Stimulated activated CD4-positive, alpha-beta T cell treated with anti-CD3 and anti-CD28 coated beads, TNF-alpha, amount 100 ng/mL, for 48 hours (primary cell): ENCODE results near the gene ICA1.

Source experiments
- DNase-seq, 3 donors: peaks; one replicate each; pipeline ENCODE4 v3.0.0-alpha.2; 2020; ENCODE audit warnings: low read depth in 3 of 3

The ICA1 gene

DNA sequence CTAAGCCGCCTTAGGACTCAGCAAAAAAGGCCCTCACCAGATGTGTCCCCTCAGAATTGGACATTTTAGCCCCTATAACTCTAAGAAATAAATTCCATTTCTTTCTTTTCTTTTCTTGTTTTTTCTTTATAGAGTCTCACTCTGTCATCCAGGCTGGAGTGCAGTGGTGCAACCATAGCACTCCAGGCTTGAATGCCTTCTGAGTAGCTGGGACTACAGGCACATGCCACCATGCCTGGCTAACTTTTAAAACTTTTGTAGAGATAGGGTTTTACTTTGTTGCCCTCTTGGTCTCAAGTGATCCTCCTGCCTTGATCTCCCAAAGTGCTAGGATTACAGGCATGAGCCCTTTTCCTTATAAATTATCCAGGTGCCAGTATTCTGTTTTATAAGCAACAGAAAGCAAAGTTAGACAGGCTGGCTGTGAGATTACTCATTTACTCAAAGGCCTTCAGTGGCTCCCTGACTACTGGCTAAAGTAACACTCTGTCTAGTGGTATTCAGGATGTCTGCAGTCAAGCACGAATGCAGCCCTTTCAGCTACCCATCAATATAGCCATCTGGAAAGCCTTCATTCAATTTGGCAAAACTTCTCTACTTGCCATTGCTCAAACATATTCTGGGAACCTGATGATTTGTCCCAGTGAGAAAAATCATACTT, 128.6 kb downstream of the ICA1 start:
- no peak for DNase-seq

DNA sequence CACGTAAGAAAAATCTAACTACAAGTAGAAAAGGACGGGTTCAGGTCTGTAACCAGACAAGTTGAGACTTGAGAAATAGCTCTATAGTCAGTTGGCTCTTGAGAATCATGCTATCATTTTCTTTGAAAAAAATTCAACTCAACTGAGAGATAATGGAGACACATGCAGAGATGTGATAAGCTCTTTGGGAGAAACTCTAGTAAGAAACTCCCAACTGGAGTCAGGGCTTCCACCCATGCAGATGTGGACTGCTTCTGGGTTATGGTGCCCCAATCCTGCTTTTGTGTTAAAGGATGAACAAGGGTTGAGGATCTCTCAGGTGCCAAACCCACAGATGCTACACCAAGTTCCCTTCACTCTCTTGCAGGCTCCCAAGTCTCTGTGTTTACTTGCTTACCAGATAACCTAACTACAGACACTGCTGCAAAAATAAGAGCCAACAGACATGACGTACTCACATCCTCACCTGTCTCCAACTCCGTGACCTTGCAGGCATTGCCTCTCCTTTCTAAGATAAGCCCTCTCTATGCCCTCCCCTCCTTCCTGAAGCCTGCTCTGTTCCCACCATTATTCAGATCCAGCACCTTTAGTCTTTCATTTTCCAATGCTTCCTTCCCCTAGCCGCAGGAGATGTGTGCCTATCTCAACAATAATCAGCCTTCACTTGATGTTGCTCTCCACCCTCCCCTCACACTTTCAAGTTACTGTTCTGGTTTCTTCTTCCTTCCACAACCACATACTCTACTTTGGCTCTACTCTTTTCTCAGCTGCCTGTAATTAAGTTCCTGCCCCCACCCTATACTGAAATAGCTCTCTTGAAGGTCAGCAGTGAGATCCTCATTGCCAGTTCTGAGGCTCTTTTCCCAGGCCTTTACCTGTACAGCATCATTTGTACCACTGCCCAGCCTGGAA, 130.0 kb downstream of the ICA1 start:
- DNase-seq, result no peak

DNA sequence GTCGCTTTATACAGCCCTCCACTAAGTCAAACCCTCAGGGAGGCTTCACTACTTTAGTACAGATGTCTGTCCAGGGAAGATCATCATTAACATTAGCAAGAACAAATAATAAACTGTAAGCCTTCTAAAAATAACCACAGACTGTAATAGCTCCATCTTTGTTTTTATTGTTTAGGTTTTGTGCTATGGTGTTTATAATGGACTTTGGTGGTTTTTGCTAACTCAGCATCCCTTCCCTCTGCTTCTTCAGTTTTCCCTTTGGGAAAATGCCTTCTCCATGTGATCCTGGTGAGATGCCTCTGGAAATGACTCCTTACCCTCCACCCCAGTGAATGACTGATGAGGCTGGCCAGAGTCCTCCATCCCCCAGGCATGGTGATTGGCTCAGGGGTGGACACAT, 131.3 kb downstream of the ICA1 start:
- DNase-seq, result no peak

DNA sequence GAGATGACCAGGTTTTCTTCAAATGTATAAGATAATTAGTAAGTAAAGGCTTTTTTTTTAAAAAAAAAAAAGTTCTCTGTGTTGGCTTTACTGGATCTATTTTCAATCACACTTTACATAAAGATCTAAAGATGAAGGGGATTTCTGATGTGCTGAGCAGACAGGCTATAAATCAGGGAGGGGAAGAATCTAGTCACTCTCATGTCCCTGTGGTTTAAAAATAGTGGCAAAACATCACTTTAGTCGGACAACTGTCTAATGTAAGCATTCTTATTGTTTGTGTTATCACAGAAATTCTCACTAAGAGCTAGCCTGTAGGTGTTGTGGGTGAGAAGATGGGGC, 132.7 kb downstream of the ICA1 start:
- no peak for DNase-seq

DNA sequence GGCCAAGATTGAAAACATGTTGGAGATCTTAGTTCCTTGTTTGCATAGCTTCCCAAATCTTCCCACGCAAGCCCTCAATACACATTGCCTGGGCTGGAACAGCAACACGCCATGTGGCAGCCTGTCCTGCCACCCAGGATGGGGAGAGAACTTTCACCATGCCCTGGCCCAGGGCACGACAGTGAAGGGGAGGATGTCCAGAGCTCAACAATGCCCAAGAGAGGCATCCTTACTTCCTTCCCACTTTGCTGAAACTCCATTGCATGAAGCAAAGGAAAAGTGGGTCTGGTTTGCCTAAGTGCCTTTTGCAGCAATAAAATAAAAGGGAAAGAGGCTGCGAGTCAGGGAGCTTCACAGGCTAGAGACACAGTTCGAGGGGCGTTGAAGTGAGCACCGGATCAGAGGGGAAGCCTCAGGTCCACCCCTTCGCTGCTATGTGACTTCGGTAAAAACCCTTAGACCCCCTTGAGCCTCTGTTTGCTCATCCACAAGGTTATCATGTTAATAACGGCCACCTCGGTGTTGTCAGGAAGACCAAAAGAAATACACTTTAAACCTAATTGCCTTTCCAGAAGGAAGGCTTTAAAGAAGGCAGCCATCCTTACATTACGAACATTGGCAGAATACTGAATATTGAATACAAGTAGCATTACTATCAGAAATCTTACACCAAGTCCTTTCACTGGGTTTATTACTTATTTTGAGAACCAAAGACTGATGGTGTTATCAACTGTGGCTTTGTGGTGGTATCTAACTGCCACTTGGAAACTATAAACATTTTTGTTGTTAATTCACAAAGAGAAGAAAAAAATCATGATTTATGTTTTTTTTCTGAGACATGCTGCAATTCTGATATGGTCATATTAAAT, 133.3 kb downstream of the ICA1 start:
- no peak for DNase-seq

DNA sequence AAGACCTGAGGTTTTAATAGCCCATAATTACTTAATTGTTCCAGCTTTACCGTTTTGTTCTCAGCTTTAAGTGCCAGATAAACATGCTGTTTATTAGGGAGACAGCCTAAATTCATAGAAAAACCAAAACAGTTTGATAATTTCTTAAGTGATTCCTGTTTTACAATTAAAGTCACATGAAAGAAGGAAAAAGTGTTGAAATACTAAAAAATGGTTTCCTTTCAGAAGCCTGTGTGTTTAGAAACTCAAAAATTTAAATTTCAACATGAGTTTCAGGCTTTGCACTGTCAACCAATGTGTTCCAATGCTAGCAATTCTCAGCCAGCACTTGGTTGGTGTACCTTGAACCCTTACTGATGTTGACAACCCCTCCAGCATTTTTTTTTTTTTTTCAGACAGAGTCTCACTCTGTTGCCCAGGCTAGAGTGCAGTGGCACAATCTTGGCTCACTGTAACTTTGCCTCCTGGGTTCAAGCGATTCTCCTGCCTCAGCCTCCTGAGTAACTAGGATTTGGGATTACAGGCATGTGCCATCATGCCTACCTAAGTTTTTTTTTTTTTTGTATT, 135.3 kb downstream of the ICA1 start:
- no peak for DNase-seq

DNA sequence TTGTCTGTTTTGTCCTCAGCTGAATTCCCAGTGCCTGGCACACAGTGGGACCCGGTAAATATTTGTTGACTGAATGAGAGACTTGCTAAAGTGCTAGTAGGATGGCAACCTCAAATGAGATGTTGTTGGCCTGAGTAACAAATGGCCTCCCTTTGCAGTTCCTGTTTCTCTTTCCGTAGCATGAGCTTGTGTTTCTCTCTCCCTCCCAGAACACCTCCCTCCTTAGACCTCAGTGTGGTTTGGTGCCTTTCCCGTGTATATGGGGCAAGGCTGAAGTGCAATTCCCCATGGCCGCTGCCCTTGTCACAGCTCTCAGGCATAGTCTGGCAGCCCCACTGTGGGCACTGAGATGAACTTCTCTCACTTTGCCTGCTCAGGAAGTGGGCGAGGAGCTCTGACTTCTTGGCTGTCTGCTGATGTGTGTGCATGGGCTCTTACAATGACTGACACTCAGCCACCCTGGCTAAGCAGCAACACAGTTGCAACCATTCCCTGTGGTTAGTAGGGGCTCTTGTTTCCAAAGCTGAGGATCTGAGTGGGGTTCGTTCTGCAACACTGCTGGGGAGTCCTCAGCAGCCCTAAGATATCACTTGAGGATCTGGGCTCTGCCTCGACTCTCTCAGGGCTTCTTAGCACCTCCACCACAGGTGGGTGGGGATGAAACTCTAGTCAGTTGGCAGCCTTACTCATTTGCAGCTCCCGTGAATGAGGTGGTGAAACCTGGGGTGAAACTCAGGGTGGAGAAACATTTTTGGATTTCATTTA, 136.1 kb downstream of the ICA1 start:
- DNase-seq, result peak; percentile 53 to 78 (median 65)

DNA sequence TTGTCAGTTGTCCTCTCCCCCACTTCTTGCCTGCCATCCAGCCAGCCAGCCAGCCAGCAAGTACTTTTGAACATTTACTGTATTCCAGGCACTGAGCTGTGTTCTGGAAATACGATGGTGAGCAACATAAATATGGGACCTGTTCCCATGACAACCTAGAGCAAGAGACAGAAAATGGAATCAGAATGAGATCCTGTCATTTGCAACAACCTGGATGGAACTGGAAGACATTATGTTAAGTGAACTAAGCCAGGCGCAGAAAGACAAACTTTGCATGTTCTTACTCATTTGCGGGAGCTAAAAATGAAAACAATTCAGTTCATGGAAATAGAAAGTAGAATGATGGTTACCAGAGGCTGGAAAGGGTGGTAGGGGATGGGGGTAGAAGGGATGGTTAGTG, 140.7 kb downstream of the ICA1 start:
- DNase-seq, result no peak

DNA sequence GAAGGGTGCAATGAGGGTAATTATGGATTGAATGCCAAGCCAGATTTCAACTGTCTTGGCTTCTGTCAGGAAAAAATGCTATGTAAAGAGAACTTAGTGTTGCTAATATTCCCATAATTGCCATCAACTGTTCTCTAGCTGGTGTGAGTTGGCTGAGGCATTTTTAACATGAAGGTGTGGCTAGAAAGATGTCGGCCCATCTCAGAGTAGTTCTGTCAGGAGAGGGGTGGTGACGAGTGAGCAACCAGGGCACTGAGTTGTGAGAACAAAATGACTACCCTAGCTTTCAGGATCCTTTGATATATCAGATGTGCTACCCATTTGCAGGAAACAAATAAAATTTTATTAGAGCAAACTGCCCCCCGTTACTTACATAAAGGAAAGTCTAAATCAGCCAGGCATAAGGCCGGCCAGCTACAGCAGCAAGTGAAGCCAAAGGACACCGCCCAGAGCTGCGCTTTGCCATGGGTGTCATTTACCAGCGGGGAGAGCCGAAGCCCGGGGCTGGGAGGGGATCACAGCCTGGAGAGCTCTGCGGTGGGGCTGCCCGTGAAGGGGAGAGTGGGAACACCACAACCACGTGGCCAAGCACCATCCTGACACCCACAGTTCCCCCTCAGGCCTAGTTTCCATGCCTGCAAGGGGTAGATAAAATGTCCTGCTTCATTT, 141.4 kb downstream of the ICA1 start:
- DNase-seq, result no peak

DNA sequence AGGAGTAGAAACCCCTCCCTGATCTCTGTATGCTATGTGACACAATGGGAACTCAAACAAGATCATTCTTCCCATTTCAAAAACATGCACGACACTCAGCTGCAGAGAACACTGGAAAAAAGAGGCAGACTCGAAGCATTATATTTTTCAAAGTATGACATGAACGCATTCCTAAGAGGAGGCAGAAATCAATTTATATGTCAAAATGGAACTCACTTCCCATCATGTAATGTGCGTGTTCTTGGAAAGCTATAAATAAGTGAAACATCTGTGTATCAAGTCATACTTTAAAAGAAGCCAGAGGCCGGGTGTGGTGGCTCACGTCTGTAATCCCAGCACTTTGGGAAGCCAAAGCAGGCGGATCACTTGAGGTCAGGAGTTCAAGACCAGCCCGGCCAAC, 142.7 kb downstream of the ICA1 start:
- DNase-seq, result no peak

DNA sequence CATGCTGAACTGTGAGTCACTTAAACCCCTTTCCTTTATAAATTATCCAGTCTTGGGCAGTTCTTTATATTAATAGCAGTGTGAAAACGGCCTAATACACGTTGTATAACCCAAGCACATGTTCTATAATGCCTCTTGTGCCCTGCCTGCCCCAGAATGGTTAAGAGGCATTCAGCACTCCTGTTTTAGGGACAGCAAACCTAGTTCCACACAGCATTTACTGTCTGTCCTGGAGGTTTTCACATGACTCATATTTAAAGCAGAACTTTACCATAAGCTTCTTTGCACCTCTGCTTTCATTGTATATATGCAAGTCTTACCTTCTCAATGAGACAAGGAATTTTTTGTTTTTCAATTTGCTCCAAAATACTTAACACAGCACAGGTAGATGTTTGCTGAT, 144.8 kb downstream of the ICA1 start:
- DNase-seq, result no peak

DNA sequence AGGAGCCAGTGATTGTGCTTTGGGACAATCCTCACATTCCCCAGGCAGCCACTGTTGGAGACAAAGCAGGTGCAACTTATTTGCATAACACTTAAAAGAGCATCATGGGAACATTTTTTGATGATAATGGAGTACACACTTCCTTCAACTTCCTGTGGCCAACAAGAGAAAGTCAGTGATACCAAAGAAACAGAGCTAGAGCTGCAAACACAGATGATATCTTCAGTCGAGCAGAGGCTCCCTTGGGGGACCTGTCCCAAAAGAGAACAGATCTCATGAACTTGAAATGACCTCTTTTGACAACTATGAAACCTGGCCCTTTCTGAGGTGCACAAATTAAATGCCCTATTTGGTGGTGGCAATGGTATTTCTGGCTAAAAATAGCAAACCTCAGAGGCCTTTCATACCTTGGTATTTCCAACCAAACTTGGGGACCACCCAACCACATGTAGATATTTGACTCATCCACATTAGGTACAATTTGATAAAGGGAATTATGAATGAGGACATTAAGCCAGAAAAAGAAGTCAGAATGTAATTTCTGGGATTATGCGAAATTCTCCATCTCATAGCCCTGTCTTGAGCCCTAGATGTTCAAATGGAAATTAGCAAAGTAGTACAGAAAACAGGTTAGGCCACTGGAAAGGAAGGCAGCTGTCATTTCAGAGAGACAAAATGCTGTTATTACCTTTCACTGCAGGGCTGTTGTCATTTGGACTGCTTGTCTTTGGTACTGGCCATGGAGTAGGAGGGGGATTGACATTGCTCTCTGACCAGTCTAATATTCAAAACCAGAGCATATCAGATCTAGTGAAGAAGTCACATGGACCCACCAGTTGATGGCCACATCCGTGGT, 146.2 kb downstream of the ICA1 start:
- DNase-seq, result no peak

DNA sequence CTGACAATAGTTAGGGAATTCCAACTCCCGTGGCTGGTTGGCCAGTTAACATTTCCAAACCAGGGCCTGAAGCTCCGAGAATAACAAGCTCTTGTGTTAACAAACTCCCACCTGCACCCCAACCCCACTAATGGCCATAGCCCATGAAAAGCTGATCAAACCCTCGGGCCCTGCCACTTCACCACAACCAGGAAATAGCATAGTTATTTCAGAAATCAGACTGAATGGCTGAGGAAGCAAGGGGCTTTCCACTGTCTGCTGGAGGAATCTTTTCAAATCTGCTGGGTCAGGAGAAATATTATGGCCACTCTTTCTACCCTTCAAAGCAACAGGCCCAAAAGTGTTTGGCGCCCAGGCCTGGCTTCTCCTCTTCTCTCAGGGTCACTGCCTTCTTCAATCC, 147.8 kb downstream of the ICA1 start:
- DNase-seq, result no peak

DNA sequence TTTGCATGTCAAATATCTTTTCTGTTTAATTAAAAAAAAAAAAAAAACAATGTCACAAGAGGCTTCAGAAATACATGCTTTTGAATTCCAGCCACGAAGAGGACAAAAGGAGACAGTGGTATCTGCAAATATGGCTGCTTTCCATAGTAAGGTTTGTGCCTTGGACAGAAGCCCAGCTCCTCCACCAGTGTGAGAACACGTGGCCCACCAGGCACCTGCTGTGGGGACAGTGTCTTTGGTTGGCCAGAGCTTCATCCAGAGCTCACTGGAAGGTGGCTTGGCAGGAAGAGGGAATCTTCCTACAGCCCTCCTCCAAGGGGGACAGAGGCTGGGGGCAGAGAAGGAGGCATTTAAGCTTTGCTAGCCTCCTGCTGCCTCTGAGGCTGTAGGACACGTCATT, 148.8 kb downstream of the ICA1 start:
- DNase-seq, result no peak

DNA sequence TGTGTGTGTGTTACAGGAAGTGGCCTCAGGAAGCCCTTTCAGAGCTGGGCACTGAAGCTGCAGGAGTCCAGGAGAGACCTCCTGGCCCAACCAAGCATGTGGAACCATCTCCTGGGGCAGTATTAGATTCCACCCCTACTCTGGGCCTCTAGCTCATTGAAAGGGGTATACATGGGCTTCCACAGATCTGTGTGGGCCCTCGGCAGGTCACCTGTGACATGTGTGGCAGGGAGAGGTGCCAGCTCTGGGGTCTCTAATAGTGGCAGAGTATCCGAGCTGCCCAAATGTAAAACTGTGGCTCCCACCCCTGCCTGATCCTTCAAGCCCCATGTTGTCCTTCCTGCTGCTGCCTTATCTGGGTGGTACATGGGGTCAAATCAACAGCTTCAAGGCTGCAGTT, 149.3 kb downstream of the ICA1 start:
- no peak for DNase-seq

DNA sequence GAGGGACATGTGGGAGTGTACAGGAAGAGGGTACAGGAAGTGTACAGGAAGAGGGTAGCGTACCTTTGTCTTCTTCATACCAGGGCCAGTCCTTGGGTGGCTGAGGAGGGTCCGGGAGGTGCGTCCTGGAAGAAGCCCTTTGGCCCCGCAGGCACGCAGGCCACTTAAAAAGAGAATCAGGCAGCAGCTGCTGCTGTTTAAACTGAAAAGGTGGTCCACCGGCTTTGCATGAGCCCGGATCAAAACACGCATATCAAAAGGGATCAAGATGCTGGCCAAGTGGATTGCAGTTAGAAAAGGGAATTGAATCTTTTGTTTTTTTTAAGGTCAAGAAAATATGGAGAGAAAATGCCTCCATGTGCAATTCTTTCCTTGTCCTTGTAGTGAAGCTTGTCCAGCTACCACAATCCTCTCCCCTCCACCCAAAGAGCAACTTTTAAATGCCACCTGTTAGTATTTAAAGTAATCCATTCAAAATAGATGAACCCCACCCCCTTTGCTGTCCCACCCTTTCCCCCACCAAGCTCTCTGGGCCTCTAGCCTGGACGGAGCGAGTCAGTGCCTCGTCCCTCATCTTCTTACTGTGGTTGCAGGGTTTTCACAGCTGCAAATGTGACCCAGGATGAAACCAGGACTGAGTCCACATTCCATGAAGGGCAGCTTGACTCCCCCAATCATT, 150.5 kb downstream of the ICA1 start:
- DNase-seq, result no peak

DNA sequence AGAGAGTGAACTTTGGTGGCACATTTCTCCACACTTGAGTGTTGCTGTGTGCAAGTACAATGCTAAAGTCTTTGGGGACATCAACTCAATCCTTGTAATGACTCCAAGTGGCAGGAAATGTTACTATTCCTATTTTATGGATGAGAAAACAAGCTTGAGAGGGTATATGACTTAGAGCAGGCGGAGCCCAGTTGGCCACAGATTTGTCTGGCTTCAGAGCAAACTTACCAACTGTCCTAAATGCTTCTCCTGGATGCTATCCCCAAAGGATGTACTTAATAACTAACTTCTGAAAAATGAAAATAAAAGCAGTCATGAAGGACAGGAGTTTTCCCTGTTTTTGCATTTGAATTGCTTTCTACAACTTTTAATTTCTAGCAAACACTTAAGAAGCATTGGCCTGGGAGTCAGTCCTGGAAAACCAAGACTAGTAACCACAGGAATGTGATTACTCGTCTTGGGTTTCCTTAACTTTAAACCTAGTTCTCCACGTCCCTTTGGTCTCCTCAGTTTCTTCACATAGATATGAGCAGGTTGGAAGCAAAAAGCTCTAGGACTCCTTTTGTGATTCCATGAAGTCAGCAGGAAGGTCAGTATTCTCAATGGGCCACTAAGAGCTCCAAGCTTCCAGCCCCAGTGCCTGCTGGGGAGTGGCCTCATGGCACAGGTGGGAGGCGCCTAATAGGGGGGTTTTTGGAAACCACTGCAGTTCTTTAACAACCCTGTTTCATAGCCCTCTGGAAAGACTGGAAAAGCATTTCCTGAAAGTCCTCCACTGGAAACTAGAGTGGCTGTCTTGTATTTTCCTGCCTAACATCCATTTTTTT, 152.6 kb downstream of the ICA1 start:
- no peak for DNase-seq

DNA sequence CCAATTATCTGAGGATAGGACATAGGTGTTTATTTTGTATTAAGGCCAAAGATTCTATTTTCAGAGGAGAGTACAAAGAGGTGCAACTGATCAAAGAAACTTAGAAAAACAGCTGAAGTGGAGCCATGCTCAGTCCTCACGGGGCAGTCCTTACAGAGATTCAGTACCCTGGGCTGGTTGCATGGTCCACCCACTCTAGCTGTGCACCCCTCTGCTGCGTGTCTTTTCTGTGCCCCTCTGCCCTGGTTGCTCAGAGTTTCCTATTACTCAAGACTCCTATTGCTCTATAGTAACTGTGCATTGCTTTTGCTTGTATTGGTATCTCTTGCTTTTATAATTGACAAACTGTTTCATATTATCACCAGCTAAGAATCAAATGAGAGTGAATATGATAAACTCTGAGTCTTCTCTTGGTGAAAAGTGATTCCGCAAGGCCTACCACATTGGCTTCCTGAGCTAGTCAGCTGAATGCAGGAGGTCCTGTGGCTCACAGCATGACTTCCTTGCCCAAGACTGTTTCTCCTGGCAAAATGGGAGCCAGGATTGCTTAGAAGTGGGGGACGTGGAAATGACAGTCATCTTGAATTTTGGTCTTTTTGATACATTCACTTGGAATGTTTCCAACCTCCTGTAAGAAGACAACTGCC, 156.4 kb downstream of the ICA1 start:
- DNase-seq, result no peak
